ENCODE results near the gene PROZ.

The PROZ gene

DNA sequence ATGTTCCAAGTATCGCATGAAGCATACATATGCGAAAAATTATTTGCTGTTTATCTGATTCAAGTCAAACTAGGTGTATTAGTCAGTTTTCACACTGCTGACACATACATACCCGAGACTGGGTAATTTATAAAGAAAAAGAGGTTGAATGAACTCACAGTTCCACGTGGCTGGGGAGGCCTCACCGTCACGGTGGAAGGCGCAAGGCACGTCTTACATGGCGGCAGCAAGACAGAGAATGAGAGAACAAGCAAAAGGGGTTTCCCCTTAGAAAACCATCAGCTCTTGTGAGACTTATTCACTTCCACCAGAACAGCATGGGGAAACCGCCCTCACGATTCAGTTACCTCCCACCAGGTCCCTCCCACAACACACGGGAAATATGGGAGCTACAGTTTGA is 13.0 kb upstream of the PROZ start:
- no peak overlapping the region for H3K4me3 ChIP-seq (ENCODE audit: low read depth, low read length)
- TF ChIP-seq, protein P1, sequence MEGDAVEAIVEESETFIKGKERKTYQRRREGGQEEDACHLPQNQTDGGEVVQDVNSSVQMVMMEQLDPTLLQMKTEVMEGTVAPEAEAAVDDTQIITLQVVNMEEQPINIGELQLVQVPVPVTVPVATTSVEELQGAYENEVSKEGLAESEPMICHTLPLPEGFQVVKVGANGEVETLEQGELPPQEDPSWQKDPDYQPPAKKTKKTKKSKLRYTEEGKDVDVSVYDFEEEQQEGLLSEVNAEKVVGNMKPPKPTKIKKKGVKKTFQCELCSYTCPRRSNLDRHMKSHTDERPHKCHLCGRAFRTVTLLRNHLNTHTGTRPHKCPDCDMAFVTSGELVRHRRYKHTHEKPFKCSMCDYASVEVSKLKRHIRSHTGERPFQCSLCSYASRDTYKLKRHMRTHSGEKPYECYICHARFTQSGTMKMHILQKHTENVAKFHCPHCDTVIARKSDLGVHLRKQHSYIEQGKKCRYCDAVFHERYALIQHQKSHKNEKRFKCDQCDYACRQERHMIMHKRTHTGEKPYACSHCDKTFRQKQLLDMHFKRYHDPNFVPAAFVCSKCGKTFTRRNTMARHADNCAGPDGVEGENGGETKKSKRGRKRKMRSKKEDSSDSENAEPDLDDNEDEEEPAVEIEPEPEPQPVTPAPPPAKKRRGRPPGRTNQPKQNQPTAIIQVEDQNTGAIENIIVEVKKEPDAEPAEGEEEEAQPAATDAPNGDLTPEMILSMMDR (IDR thresholded peaks at IDR 0.05; ENCODE audit: borderline replicate concordance, insufficient read depth, low read depth, low read length) = no peak

DNA sequence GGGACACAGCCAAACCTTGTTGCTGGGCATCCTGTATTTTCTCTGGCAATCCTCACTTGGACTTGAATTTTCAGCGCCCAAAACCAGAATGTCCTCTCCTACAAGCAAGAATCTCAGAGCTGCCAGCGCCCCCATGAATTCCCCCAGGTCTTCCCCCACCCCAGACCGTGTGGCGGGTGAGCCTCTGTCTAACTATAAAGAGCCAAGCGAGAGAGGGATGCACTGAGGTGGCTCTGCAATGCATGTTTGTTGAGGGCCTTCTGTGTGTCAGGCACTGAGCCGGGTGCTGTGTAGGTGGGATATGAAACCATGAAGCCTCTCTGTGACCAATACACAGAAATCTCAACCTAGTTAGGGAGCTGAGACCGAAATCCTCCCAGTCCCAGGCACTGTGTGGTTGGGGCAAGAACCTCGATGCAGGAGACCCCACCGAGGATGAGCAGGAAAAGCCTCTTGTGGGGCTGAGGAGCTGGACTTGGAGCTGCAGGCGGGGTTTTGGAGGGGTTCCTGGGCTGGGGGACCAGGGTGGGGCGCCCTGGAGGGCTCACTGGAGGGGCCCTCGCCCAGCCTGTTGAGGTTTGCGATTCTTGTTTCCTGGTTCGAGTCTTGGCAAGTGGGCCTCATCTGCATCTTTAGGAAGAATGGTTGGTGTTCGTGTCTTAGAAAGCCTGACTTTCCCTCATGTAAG is 12.4 kb upstream of the PROZ start:
- TF ChIP-seq, protein P1 (IDR thresholded peaks at IDR 0.05; ENCODE audit: borderline replicate concordance, insufficient read depth, low read depth, low read length) = no peak
- H3K4me3 ChIP-seq (ENCODE audit: low read depth, low read length) = no peak overlapping the region

DNA sequence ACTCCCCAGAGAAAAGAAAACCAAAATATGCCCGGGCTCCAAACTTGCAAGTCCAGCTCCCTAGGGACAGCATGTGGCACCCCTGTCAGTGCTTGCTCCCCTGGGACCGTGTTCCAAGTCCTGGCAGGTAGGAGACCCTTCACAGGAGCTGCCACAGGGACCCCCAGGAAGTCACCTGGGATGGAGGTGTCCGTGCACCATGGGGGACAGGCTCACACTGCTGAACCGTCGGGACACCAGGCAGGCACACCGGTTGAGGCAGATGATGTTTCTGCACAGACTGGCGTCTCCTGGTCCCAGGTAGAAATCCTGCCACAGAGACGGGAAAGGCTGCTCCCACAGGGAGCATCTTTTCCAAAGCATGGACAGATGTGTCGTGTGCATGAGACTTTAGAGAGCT is 11.7 kb upstream of the PROZ start:
- H3K4me3 ChIP-seq (ENCODE audit: low read depth, low read length) = no peak overlapping the region
- TF ChIP-seq, protein P1 (IDR thresholded peaks at IDR 0.05; ENCODE audit: borderline replicate concordance, insufficient read depth, low read depth, low read length) = no peak

DNA sequence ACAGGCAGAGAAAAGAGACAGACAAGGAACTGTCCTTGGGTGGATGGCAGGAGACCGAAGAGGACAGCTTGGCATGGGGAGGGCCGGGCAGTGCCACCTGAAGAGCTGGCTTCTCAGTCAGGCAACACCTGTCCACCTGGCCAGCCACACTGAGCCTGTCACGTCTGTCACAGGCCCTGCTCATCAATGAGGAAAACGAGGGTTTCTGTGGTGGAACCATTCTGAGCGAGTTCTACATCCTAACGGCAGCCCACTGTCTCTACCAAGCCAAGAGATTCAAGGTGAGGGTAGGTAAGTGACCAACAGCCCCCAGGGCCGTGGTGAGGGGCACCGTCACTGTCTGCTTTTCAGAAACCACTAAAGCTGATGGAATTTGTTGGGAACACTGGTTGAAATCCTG is 11.2 kb upstream of the PROZ start:
- TF ChIP-seq, protein P1 (IDR thresholded peaks at IDR 0.05; ENCODE audit: borderline replicate concordance, insufficient read depth, low read depth, low read length) = no peak

DNA sequence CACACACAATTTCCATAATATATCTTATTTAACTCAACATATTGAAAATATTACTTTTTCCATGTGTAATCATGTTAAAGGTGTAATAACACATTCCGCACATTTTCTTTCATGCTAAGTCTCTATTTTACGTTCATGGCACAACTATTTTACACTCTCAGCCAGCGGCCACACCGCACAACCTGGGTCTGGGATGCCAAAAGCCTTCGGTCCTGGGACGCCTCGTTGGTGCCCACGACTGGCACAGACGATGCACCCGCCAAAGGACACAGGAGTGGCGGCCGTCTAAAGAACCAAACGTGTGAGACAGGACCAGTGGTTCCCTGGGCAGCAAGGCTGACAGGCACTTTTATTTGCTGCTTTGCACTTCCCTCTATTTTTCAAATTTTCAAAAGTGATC is 10.0 kb upstream of the PROZ start:
- H3K4me3 ChIP-seq (ENCODE audit: low read depth, low read length) = no peak overlapping the region
- TF ChIP-seq, protein P1 (IDR thresholded peaks at IDR 0.05; ENCODE audit: borderline replicate concordance, insufficient read depth, low read depth, low read length) = no peak

More for the DNA sequence above, 11.2 kb upstream of the PROZ start:
- no peak overlapping the region for H3K4me3 ChIP-seq (ENCODE audit: low read depth, low read length)

DNA sequence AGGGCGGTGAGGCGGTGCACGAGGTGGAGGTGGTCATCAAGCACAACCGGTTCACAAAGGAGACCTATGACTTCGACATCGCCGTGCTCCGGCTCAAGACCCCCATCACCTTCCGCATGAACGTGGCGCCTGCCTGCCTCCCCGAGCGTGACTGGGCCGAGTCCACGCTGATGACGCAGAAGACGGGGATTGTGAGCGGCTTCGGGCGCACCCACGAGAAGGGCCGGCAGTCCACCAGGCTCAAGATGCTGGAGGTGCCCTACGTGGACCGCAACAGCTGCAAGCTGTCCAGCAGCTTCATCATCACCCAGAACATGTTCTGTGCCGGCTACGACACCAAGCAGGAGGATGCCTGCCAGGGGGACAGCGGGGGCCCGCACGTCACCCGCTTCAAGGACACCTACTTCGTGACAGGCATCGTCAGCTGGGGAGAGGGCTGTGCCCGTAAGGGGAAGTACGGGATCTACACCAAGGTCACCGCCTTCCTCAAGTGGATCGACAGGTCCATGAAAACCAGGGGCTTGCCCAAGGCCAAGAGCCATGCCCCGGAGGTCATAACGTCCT is 9.4 kb upstream of the PROZ start:
- no peak overlapping the region for H3K4me3 ChIP-seq (ENCODE audit: low read depth, low read length)
- TF ChIP-seq, protein P1 (IDR thresholded peaks at IDR 0.05; ENCODE audit: borderline replicate concordance, insufficient read depth, low read depth, low read length) = no peak

Measured in GM12875 (cell line).